Lower leg skin (tissue), 4 donors: ENCODE measurements around the gene PRPS2. TPM values are rescaled to one million over a fixed set of nuclear protein-coding genes. Genes with fewer than 3 reads are reported as not detected.

Experiments
- DNase-seq, 2 donors: peaks; one replicate each; pipeline ENCODE4 v3.0.0-alpha.2; 2019; ENCODE audit warnings: low spot score in 2 of 2
- H3K4me3 ChIP-seq: fragments of 200-600 bp; sonication (generic); 2 replicates; pipeline ENCODE4 v1.5.1; 2017; ENCODE audit warnings: mild to moderate bottlenecking, low read depth; ENCODE audit not compliant: poor library complexity, severe bottlenecking
- POLR2A ChIP-seq, 2 donors: fragments of 450-650 bp; IDR thresholded peaks; one replicate each; pipeline ENCODE4 v1.6.1; 2016 to 2017; ENCODE audit warnings: antibody characterized with exemption in 2 of 2, mild to moderate bottlenecking in 1 of 2, moderate library complexity in 1 of 2
- WGBS, 2 donors: methylation state at CpG; one replicate each; pipeline ENCODE4 v1.1.5; 2018; 5-methylcytosine and 5-hydroxymethylcytosine counted together
- intact Hi-C: fragments of 100-400 bp; cut with DNase I; formaldehyde crosslinking; loops from one replicate; pipeline ENCODE4 v1.15.0; 2023; ENCODE audit warnings: low total_unique reads
- total RNA-seq, 4 donors: library from RNA; depleted of rRNA; stranded (reverse); fragments of >200 nt; gene quantifications; one replicate each; pipeline ENCODE4 v1.1.0, GENCODE V29; 2016
- TF ChIP-seq, protein P1 (sequence below), 3 donors: fragments of 450-650 bp; IDR thresholded peaks; one replicate each; pipeline ENCODE4 v1.5.1; 2016; ENCODE audit warnings: antibody characterized with exemption in 3 of 3, mild to moderate bottlenecking in 3 of 3, moderate library complexity in 2 of 3

The PRPS2 gene
- total RNA-seq, 4 donors from 2014 or later, result 49.5 to 113 (median 97.9) TPM

DNA sequence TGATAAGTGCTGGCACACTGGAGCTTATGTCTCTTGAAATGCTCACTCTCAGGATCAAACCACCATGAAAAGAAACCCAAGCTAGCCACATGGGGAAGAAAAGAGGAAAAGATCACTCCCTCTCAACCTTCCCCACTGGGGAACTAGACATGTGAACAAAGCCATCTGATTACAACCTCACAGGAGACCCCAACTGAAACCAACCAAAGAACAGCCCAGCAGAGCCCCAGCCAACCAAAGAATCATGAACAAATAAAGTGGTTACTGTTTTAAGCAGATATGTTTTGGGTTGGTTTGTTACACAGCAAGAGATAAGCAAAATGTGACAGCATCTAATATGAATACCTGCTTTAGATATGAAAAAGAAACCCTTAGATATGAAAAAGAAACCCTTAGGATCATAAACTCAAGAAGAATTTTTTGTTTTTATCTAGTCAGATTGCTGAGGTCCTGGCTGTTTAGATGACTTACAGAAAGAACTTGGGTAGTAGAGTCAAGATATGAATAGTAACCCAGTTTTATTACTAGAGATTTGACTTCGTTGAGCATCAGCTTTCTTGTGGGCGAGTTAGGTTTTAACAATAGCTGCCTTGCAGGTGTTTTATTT is 52.0 kb downstream of the PRPS2 start:
- WGBS, 2 donors, result 69 to 94% methylated on average over 2 of the region's 2 CpGs

DNA sequence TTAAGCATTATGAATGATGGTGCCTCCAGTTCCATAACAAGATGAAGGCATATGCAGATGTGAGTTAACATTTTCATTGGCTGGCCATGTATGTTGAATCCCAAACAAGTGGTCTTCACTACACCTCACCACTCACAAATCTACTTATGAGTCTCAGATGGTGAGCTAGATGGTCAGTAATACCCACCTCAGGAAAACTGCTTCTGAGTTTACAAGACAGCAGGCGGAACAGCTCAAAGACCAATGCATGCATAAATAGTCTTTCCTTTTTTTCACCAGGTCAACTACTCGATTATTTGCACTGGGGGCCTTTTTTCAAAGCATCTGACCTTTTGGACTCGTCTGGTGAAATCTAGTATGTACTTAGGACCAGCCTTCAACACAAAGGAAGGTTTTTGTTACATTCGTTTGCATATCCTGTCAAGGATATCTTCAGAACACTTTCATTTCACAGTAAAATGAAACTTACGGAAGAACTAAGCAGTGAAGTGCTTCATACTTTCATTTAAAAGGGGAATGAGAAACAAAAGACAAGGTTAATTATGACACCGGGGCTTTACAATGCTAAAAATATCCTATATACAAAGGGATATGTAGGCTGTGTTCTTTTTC is 52.6 kb downstream of the PRPS2 start:
- TF ChIP-seq, protein P1, sequence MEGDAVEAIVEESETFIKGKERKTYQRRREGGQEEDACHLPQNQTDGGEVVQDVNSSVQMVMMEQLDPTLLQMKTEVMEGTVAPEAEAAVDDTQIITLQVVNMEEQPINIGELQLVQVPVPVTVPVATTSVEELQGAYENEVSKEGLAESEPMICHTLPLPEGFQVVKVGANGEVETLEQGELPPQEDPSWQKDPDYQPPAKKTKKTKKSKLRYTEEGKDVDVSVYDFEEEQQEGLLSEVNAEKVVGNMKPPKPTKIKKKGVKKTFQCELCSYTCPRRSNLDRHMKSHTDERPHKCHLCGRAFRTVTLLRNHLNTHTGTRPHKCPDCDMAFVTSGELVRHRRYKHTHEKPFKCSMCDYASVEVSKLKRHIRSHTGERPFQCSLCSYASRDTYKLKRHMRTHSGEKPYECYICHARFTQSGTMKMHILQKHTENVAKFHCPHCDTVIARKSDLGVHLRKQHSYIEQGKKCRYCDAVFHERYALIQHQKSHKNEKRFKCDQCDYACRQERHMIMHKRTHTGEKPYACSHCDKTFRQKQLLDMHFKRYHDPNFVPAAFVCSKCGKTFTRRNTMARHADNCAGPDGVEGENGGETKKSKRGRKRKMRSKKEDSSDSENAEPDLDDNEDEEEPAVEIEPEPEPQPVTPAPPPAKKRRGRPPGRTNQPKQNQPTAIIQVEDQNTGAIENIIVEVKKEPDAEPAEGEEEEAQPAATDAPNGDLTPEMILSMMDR (IDR thresholded peaks at IDR 0.05), result no peak
- TF ChIP-seq POLR2A (IDR thresholded peaks at IDR 0.05), result no peak
- DNase-seq, result no peak
- intact Hi-C loops, result no loop called here
- no peak overlapping the region for H3K4me3 ChIP-seq
- 60 to 61% methylated on average over 6 of the region's 6 CpGs for whole genome bisulfite sequencing, 2 donors

More for the DNA sequence above, 52.0 kb downstream of the PRPS2 start:
- intact Hi-C loops, result no loop called here
- DNase-seq, result no peak
- no peak overlapping the region for H3K4me3 ChIP-seq
- TF ChIP-seq POLR2A (IDR thresholded peaks at IDR 0.05), result no peak
- TF ChIP-seq, protein P1 (IDR thresholded peaks at IDR 0.05), result no peak

DNA sequence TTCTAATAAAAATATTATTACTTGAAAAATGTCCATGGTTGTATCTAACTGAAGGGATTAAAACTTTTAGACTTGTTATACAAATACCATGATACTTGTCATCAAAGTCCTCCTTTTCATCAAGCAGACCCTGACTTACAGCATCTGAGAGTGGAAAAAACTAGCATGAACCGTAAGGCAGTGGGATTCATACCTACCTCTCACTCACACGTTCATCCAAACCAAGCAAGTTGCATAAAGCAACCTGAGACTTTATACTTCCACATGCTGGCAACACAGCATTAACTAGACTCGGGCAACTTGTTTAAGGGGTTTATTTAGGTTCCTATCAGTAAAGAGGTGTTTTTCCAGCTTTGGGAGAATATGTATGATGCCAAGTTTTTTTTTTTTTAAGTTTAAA is 53.1 kb downstream of the PRPS2 start:
- 61 to 69% methylated on average over 3 of the region's 3 CpGs for WGBS, 2 donors

DNA sequence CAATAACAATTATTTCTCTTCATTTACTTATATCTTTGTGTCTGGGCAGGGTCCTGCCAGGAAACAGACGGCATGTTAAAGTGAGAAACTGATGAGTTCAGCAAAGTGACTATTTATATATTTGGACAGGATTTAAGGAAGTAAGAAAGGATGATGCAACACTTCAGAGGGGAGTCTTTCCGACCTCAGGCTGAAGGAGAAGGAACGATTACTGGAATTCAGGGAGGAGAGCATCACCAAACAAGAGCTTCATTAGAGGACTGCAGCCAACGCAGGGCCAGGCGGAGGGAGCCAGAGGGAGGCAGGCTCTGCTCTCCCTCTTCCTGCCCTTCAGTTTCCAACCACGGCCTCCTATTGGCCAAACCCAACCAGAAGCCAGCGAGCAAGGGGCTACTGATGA is 74.1 kb downstream of the PRPS2 start:
- no peak for DNase-seq
- TF ChIP-seq, protein P1 (IDR thresholded peaks at IDR 0.05), result no peak
- TF ChIP-seq POLR2A (IDR thresholded peaks at IDR 0.05), result no peak
- no peak overlapping the region for H3K4me3 ChIP-seq
- intact Hi-C loops, result no loop called here
- 57 to 63% methylated on average over 6 to 7 of the region's 7 CpGs for WGBS, 2 donors

More for the DNA sequence above, 53.1 kb downstream of the PRPS2 start:
- intact Hi-C loops, result no loop called here
- TF ChIP-seq, protein P1 (IDR thresholded peaks at IDR 0.05), result no peak
- TF ChIP-seq POLR2A (IDR thresholded peaks at IDR 0.05), result no peak
- H3K4me3 ChIP-seq, result no peak overlapping the region
- DNase-seq, result no peak

DNA sequence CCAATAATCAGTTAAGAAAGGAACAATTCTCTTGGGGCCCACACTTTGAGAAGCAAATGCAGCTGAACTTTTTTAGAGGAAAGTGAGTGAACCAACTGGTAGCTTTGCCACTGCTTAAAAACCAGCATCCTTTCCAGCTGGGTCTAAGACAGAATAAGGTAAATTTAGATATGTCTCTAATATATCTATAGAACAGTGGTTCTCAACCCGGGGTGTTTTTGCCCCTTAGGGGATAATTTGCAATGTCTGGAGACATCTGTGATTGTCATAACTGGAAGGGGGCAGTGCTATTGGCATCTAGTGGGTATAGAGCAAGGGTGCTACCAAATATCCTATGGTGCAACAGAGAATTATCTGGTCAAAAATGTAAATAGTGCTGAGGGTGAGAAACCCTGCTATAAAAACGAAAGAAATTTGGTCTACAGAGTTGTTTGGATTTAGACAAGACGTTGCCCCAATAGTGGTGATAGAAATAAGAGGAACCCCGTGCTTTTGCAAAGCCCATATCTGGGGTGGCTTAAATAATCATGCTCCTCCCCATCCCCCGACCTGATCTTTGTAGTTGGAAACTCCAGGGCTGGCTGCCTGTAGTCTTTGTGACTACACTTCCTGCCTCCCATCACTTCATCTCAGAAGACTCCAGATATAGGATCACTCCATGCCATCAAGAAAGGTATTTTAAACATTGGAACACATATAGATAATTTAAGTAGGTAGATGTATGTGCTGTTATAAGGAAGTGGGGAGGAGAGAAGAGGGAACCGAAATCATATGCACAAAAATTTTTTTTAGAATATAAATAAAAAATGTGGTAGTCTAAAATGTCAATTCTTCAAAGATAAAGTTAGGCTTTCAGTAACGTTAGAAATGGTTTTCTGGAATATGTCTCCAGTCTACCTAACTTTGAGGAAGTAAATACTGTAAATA is 75.5 kb downstream of the PRPS2 start, which contains the start of gene TLR7:
Gene TLR7, plus strand, starts transcription at position 622 of the 927 bp plus-strand sequence. CDS start 507 bp downstream, outside the sequence.
- WGBS, 2 donors, result 66 to 67% methylated on average over 7 of the region's 7 CpGs
- TF ChIP-seq, protein P1 (IDR thresholded peaks at IDR 0.05), result no peak
- TF ChIP-seq POLR2A (IDR thresholded peaks at IDR 0.05), result no peak
- H3K4me3 ChIP-seq, result no peak within 1 kb of the TSS
- intact Hi-C loops, result no loop called here
- DNase-seq, result no peak
